Measurements from ENCODE around the gene ADAMTS12.
A peak's percentile ranks its signal among the peaks of the same experiment; 100 is the strongest.
"Not testable (repeated sequence)": the region's sequence is repeated elsewhere in the genome, so short reads cannot be mapped to it uniquely, and the experiment has no call there.

ADAMTS12 gene

GRCh38 chr5:33891788-33892619 is at the start of gene ADAMTS12:
ADAMTS12 (minus strand) TSS chr5:33891990; CDS start chr5:33891856, 134 bp downstream.
- DNase-seq (ENCODE audit: low read depth in 2 of 2), result peak; percentile 34 to 36

- DNase-seq (ENCODE audit: low read depth in 2 of 2), result no peak
These were observed 49.3 kb upstream of the ADAMTS12 start for GRCh38 chr5:33941090-33941489.

GRCh38 chr5:33939556-33940262 is 47.9 kb upstream of the ADAMTS12 start:
- no peak for DNase-seq (ENCODE audit: low read depth in 2 of 2)

GRCh38 chr5:33938881-33939280 is 47.1 kb upstream of the ADAMTS12 start:
- DNase-seq (ENCODE audit: low read depth in 2 of 2), result no peak

GRCh38 chr5:33938507-33938796 is 46.7 kb upstream of the ADAMTS12 start:
- no peak for DNase-seq (ENCODE audit: low read depth in 2 of 2)

- no peak for DNase-seq (ENCODE audit: low read depth in 2 of 2)
These were observed 46.1 kb upstream of the ADAMTS12 start for GRCh38 chr5:33937707-33938506.

GRCh38 chr5:33937017-33937706 is 45.4 kb upstream of the ADAMTS12 start:
- no peak for DNase-seq (ENCODE audit: low read depth in 2 of 2)

GRCh38 chr5:33936381-33937016 is 44.7 kb upstream of the ADAMTS12 start, which contains the start of gene RXFP3:
RXFP3 (plus strand) TSS chr5:33936386; CDS start chr5:33936741, 355 bp downstream.
- DNase-seq (ENCODE audit: low read depth in 2 of 2), result no peak

- DNase-seq (ENCODE audit: low read depth in 2 of 2), result peak in 1 of 2 experiments; percentile 12
These were observed 44.2 kb upstream of the ADAMTS12 start for GRCh38 chr5:33936004-33936380.

- DNase-seq (ENCODE audit: low read depth in 2 of 2), result peak in 1 of 2 experiments; percentile 9
These were observed 42.4 kb upstream of the ADAMTS12 start for GRCh38 chr5:33934176-33934575.

- DNase-seq (ENCODE audit: low read depth in 2 of 2), result no peak
These were observed 42.0 kb upstream of the ADAMTS12 start for GRCh38 chr5:33933723-33934169.

- no peak for DNase-seq (ENCODE audit: low read depth in 2 of 2)
These were observed 39.3 kb upstream of the ADAMTS12 start for GRCh38 chr5:33931136-33931535.

- DNase-seq (ENCODE audit: low read depth in 2 of 2), result no peak
These were observed 38.3 kb upstream of the ADAMTS12 start for GRCh38 chr5:33929925-33930690.

GRCh38 chr5:33928283-33928682 is 36.5 kb upstream of the ADAMTS12 start:
- DNase-seq (ENCODE audit: low read depth in 2 of 2), result no peak

GRCh38 chr5:33927685-33928084 is 35.9 kb upstream of the ADAMTS12 start:
- no peak for DNase-seq (ENCODE audit: low read depth in 2 of 2)

GRCh38 chr5:33925278-33925677 is 33.5 kb upstream of the ADAMTS12 start:
- no peak for DNase-seq (ENCODE audit: low read depth in 2 of 2)

GRCh38 chr5:33921002-33921401 is 29.2 kb upstream of the ADAMTS12 start:
- DNase-seq (ENCODE audit: low read depth in 2 of 2), result no peak

GRCh38 chr5:33914844-33915243 is 23.1 kb upstream of the ADAMTS12 start:
- DNase-seq (ENCODE audit: low read depth in 2 of 2), result not testable (repeated sequence)

- not testable (repeated sequence) for DNase-seq (ENCODE audit: low read depth in 2 of 2)
These were observed 14.5 kb upstream of the ADAMTS12 start for GRCh38 chr5:33906248-33906647.

GRCh38 chr5:33905381-33905780 is 13.6 kb upstream of the ADAMTS12 start:
- DNase-seq (ENCODE audit: low read depth in 2 of 2), result no peak
